Measurements from ENCODE around the gene PANK2. TPM values are rescaled to one million over a fixed set of nuclear protein-coding genes. Genes with fewer than 3 reads are reported as not detected.

The PANK2 gene
- total and polyA plus RNA-seq, 10 of the 15 experiments (the other 5 are each of a cell fraction or from before 2014, with no cell fraction given), result 13.2 to 43.4 (median 33.3) TPM

- WGBS (ENCODE audit: insufficient coverage, insufficient replicate concordance, low lambda C conversion rate, missing lambda C conversion rate), result 44% methylated on average over 10 of the region's 10 CpGs
- H3K27me3 ChIP-seq (replicated peaks in 1 of 2; ENCODE audit: control insufficient read depth in 2 of 2, insufficient read depth in 2 of 2, low read length in 1 of 2), result no peaks in the 10 kb centered on the region
- ChIA-PET RAD21 (ENCODE audit: unreplicated experiment) (no interaction called here), SMC1A (ENCODE audit: uncharacterized antibody, unreplicated experiment) (interaction anchor here (0.9 to 1.4 kb wide), 4 partner anchors 9 to 40 kb away, joined by 3 to 5 read pairs (median 4); no protein-coding TSS in a partner anchor), POLR2A (interaction anchor here (0.6 to 1.4 kb wide), 3 partner anchors 10 to 297 kb away, joined by 3 to 10 read pairs (median 5); partner anchors contain the start of gene CDC25B), CTCF (no interaction called here)
- H3K9me3 ChIP-seq (replicated peaks; ENCODE audit: control insufficient read depth, insufficient read depth, low read length), result no peaks in the 10 kb centered on the region
- peaks cover 12 to 16% of the 10 kb centered on the region in 2 experiments for H3K36me3 ChIP-seq (ENCODE audit: control insufficient read depth in 2 of 2, insufficient read depth in 2 of 2, low read length in 1 of 2)
- H3K9ac ChIP-seq (ENCODE audit: control insufficient read depth, insufficient read depth, low read length), result no peak overlapping the region
- no peak for FAIRE-seq
- TF ChIP-seq SP1 (IDR thresholded peaks at IDR 0.05; ENCODE audit: low read depth, low read length), result no peak
- TF ChIP-seq ZBED1 (IDR thresholded peaks at IDR 0.05; ENCODE audit: borderline replicate concordance), result peak; percentile 44; the same call in 1 of the 2 replicates
- TF ChIP-seq POLR2A (IDR thresholded peaks at IDR 0.05; ENCODE audit: low read depth, low read length), result peak; percentile 46
- peak; percentile 54 for TF ChIP-seq BCL3 (IDR thresholded peaks at IDR 0.05; ENCODE audit: borderline replicate concordance, insufficient read depth, low read depth, low read length, poor library complexity, severe bottlenecking)
- no peak for TF ChIP-seq MYB (IDR thresholded peaks at IDR 0.05; ENCODE audit: borderline replicate concordance, low read depth, low read length)
- TF ChIP-seq PML (IDR thresholded peaks at IDR 0.05; ENCODE audit: low read length), result 0 out of 2 replicates have a peak, but pooled peaks have one; percentile 28
- TF ChIP-seq GABPA (IDR thresholded peaks at IDR 0.05; ENCODE audit: low read depth), result no peak
- peak; percentile 45; the same call in 1 of the 2 replicates for TF ChIP-seq CBFB (IDR thresholded peaks at IDR 0.05; ENCODE audit: low read depth)
- TF ChIP-seq CREB1 (IDR thresholded peaks at IDR 0.05; ENCODE audit: low read depth), result peak; percentile 15; the same call in 1 of the 2 replicates
- TF ChIP-seq POU2F2 (IDR thresholded peaks at IDR 0.05; ENCODE audit: borderline replicate concordance, low read depth, low read length), result peak; percentile 6; the same call in 1 of the 3 replicates
- no peak for TF ChIP-seq TAF1 (IDR thresholded peaks at IDR 0.05; ENCODE audit: borderline replicate concordance, low read depth, low read length)
- 0 out of 2 replicates have a peak, but pooled peaks have one; percentile 17 for TF ChIP-seq POLR2AphosphoS5 (IDR thresholded peaks at IDR 0.05; ENCODE audit: low read length)
- no peak for TF ChIP-seq CTCF (IDR thresholded peaks at IDR 0.05 in 2 of 3, conservative IDR thresholded peaks at IDR 0.05 in 1 of 3; ENCODE audit: control insufficient read depth in 2 of 3, extremely low read depth in 1 of 3, insufficient read depth in 1 of 3, low read depth in 3 of 3, low read length in 3 of 3)
- TF ChIP-seq REST (IDR thresholded peaks at IDR 0.05; ENCODE audit: low read depth, low read length), result no peak
- TF ChIP-seq POLR2AphosphoS2 (IDR thresholded peaks at IDR 0.05; ENCODE audit: low read depth, low read length), result 0 out of 2 replicates have a peak, but pooled peaks have one; percentile 70
- TF ChIP-seq BCL11A (IDR thresholded peaks at IDR 0.05; ENCODE audit: low read depth, low read length), result no peak
- H3K4me1 ChIP-seq (ENCODE audit: control insufficient read depth, insufficient read depth, low read length), result peaks cover 4% of the 10 kb centered on the region; the same call in 1 of the 2 replicates
- no peak overlapping the region for H2AFZ ChIP-seq (ENCODE audit: control insufficient read depth, low read depth, low read length)
- no peak overlapping the region for H3K4me3 ChIP-seq
- BruUV-seq (replicated peaks), result TSS peak; percentile 16
- intact Hi-C loops (cut with micrococcal nuclease; ENCODE audit: unreplicated experiment) (no loop called here), in situ Hi-C loops (cut with MboI) (no loop called here)
- peak; percentile 5 for ATAC-seq
- no peak overlapping the region; the same call in 1 of the 2 replicates for H3K27ac ChIP-seq (ENCODE audit: control insufficient read depth, insufficient read depth)
- no peaks in the 10 kb centered on the region; the same call in 1 of the 2 replicates for H3K79me2 ChIP-seq (ENCODE audit: control insufficient read depth, insufficient read depth, low read length)
- no peaks in the 10 kb centered on the region for H4K20me1 ChIP-seq (ENCODE audit: control insufficient read depth, insufficient read depth)
- H3K4me2 ChIP-seq (ENCODE audit: control insufficient read depth, insufficient read depth), result no peak overlapping the region
- no peak for DNase-seq (ENCODE audit: low read depth, low spot score)
Observed at GRCh38 chr20:3927486-3928291, 38.5 kb downstream of the PANK2 start.

Data from GM12878 (cell line).